ENCODE results near the gene FXN.

GRCh38 chr9:69073103-69073502 lies 37.6 kb downstream of the FXN start:
- TF ChIP-seq EZH2 (IDR thresholded peaks at IDR 0.05; ENCODE audit: borderline replicate concordance, low read depth, low read length, severe bottlenecking) (no peak), MAX (IDR thresholded peaks at IDR 0.05; ENCODE audit: insufficient read depth, insufficient read length) (no peak), CTCF (IDR thresholded peaks at IDR 0.05; ENCODE audit: extremely low read depth in 1 of 2, insufficient read depth in 1 of 2, low read depth in 1 of 2, low read length in 2 of 2) (no peak), POLR2A (IDR thresholded peaks at IDR 0.05; ENCODE audit: low read depth, low read length) (no peak), FOS (IDR thresholded peaks at IDR 0.05; ENCODE audit: borderline replicate concordance, insufficient read depth, low read length) (no peak), MYC (IDR thresholded peaks at IDR 0.05; ENCODE audit: low read depth, low read length) (no peak), POLR2AphosphoS5 (IDR thresholded peaks at IDR 0.05; ENCODE audit: insufficient read depth, low read depth, low read length) (no peak), JUN (IDR thresholded peaks at IDR 0.05; ENCODE audit: borderline replicate concordance, insufficient read depth, insufficient read length, low read depth) (no peak)
